Measurements from ENCODE around the gene MINDY4.

MINDY4 gene

DNA sequence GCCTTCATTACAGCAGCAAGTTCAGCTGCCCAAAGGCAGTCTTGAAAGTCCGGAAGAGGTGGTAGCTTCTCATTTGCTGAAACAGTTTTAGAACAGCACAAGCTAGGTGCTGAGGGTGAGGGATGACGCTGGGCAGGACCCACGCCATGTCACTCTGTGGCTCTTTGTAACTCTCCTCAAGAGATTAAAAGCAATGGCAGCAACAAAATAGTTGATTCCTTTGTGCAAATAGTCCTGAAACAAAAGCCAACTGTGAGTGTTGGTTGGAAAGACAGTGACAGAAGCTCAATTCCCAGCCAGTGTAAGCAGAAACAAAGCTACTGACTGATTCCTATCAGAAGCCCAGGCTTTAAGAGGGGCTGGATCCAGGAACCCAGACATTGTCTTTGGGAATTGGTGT is 92.9 kb downstream of the MINDY4 start:
- Mint-ChIP-seq H3K4me3 (no peak overlapping the region), H3K9me3 (no peaks in the 10 kb centered on the region), H3K27me3 (no peaks in the 10 kb centered on the region), H3K4me1 (no peaks in the 10 kb centered on the region), H3K36me3 (no peaks in the 10 kb centered on the region), H3K27ac (no peak overlapping the region)
- no peak for DNase-seq (ENCODE audit: low spot score in 2 of 2)
- no peak for ATAC-seq (ENCODE audit: low read depth)

DNA sequence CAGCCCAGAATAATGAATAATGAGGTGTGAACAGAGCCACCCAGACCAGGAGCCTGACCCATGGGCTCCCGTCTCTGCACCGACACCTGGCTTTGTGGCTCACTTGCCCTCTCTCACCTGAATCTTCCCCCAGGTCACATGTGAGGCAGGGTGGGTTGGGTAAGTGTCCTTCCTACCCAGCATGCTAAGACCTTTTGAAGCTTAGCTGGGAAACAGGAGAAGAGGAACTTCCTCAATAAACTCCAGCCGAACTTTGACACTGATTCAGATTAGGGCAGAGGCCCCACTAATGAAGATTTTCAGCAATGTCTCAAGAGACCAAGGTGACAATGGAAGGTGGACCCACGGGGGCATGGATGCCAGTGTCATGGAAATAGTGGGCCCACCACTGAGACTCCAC is 93.9 kb downstream of the MINDY4 start:
- H3K4me1 Mint-ChIP-seq = no peaks in the 10 kb centered on the region
- no peak overlapping the region for H3K27ac Mint-ChIP-seq
- no peaks in the 10 kb centered on the region for H3K9me3 Mint-ChIP-seq
- H3K36me3 Mint-ChIP-seq = no peaks in the 10 kb centered on the region
- no peaks in the 10 kb centered on the region for H3K27me3 Mint-ChIP-seq
- DNase-seq (ENCODE audit: low spot score in 2 of 2) = no peak
- no peak overlapping the region for H3K4me3 Mint-ChIP-seq
- ATAC-seq (ENCODE audit: low read depth) = no peak

DNA sequence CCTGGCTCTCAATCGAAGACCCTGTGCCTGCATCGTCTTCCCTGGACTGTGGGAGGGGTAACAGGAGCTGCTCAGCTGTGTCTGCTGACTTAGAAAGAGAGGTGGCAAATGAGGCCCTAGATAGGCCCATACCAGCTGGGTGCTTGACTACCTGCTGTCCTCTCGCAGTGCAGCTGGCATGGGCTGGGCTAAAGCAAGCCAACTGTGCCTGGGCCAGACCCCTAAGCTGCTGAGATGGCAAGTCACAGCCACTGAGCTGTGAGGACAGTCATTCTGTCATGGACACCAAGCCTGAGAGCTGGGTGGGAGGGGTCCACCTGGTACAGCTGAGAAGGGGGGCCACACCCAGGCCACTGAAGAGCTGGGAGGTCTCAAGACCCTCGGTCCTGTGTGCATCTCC is 94.6 kb downstream of the MINDY4 start:
- DNase-seq (ENCODE audit: low spot score in 2 of 2) = no peak
- Mint-ChIP-seq H3K4me1 (no peaks in the 10 kb centered on the region), H3K4me3 (no peak overlapping the region), H3K9me3 (no peaks in the 10 kb centered on the region), H3K27ac (no peak overlapping the region), H3K27me3 (no peaks in the 10 kb centered on the region), H3K36me3 (no peaks in the 10 kb centered on the region)
- no peak for ATAC-seq (ENCODE audit: low read depth)

DNA sequence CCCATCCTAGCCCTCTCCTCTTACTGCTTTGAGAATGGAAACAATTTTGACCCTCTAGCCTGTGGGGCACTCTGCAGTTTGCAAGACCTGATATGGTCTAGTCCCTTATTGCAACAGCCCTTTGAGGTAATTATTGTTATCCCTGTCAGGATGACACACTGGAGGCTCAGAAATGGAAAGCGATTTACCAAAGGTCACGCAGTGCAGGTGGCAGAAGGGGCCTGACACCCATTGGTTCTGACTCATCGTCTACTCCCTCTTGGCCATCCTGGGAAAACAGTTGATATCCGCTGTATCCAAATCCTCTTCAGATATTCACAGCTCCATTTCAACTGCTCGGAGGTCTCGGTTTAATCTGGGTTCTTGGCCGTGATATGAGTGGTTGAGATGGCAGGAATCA is 95.7 kb downstream of the MINDY4 start:
- Mint-ChIP-seq H3K4me3 (no peak overlapping the region), H3K9me3 (no peaks in the 10 kb centered on the region), H3K27me3 (no peaks in the 10 kb centered on the region), H3K4me1 (no peaks in the 10 kb centered on the region), H3K27ac (no peak overlapping the region), H3K36me3 (no peaks in the 10 kb centered on the region)
- DNase-seq (ENCODE audit: low spot score in 2 of 2) = no peak
- no peak for ATAC-seq (ENCODE audit: low read depth)

DNA sequence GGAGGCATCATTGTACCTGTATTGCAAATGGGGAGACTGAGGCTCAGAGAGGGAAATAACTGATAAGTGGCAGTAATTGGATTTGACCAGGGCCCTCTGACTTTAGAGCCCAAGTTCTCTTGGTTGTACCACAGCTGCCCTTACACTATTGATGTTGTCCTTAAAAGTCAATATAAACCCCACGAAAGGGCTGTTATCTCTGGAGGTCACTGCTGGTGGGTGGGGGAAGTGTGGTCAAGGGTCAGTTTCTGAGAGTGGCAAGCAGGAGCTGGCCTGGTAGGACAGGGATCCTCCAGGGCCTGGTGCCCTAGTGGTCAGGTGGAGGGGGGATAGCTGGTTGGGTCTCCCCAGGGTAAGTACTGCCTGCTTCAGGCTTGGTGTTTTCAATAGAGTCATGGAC is 96.3 kb downstream of the MINDY4 start:
- H3K36me3 Mint-ChIP-seq = no peaks in the 10 kb centered on the region
- DNase-seq (ENCODE audit: low spot score in 2 of 2) = no peak

GRCh38 chr7:30869794-30870611 is 98.8 kb downstream of the MINDY4 start:
- ATAC-seq (ENCODE audit: low read depth) = no peak
- no peaks in the 10 kb centered on the region for H3K4me1 Mint-ChIP-seq
- H3K36me3 Mint-ChIP-seq = no peaks in the 10 kb centered on the region
- DNase-seq (ENCODE audit: low spot score in 2 of 2) = no peak
- no peaks in the 10 kb centered on the region for H3K27me3 Mint-ChIP-seq
- H3K4me3 Mint-ChIP-seq = no peak overlapping the region
- H3K9me3 Mint-ChIP-seq = no peaks in the 10 kb centered on the region
- H3K27ac Mint-ChIP-seq = no peak overlapping the region

More for the DNA sequence above, 96.3 kb downstream of the MINDY4 start:
- no peaks in the 10 kb centered on the region for H3K9me3 Mint-ChIP-seq
- no peaks in the 10 kb centered on the region for H3K4me1 Mint-ChIP-seq
- no peak for ATAC-seq (ENCODE audit: low read depth)
- no peak overlapping the region for H3K27ac Mint-ChIP-seq
- no peak overlapping the region for H3K4me3 Mint-ChIP-seq
- H3K27me3 Mint-ChIP-seq = no peaks in the 10 kb centered on the region

- no peak overlapping the region for H3K27ac Mint-ChIP-seq
- DNase-seq (ENCODE audit: low spot score in 2 of 2) (no peak), ATAC-seq (ENCODE audit: low read depth) (no peak)
- H3K4me3 Mint-ChIP-seq = no peak overlapping the region
- H3K9me3 Mint-ChIP-seq = no peaks in the 10 kb centered on the region
- no peaks in the 10 kb centered on the region for H3K27me3 Mint-ChIP-seq
- no peaks in the 10 kb centered on the region for H3K4me1 Mint-ChIP-seq
- H3K36me3 Mint-ChIP-seq = no peaks in the 10 kb centered on the region
These were observed 99.8 kb downstream of the MINDY4 start for GRCh38 chr7:30870821-30871518.

- no peaks in the 10 kb centered on the region for H3K27me3 Mint-ChIP-seq
- DNase-seq (ENCODE audit: low spot score in 2 of 2) (no peak), ATAC-seq (ENCODE audit: low read depth) (no peak)
- no peaks in the 10 kb centered on the region for H3K36me3 Mint-ChIP-seq
- no peak overlapping the region for H3K4me3 Mint-ChIP-seq
- no peaks in the 10 kb centered on the region for H3K4me1 Mint-ChIP-seq
- H3K9me3 Mint-ChIP-seq = no peaks in the 10 kb centered on the region
- H3K27ac Mint-ChIP-seq = no peak overlapping the region
These were observed 100.4 kb downstream of the MINDY4 start for GRCh38 chr7:30871655-30872054.

- no peak for DNase-seq (ENCODE audit: low spot score in 2 of 2)
- ATAC-seq (ENCODE audit: low read depth) = no peak
- no peaks in the 10 kb centered on the region for H3K27me3 Mint-ChIP-seq
- H3K9me3 Mint-ChIP-seq = no peaks in the 10 kb centered on the region
- H3K4me3 Mint-ChIP-seq = no peak overlapping the region
- no peaks in the 10 kb centered on the region for H3K4me1 Mint-ChIP-seq
- no peaks in the 10 kb centered on the region for H3K36me3 Mint-ChIP-seq
- no peak overlapping the region for H3K27ac Mint-ChIP-seq
These were observed 102.0 kb downstream of the MINDY4 start for GRCh38 chr7:30873207-30873606.

GRCh38 chr7:30873656-30874055 is 102.4 kb downstream of the MINDY4 start:
- H3K36me3 Mint-ChIP-seq = no peaks in the 10 kb centered on the region
- no peaks in the 10 kb centered on the region for H3K4me1 Mint-ChIP-seq
- H3K27ac Mint-ChIP-seq = no peak overlapping the region
- H3K4me3 Mint-ChIP-seq = no peak overlapping the region
- H3K9me3 Mint-ChIP-seq = no peaks in the 10 kb centered on the region
- DNase-seq (ENCODE audit: low spot score in 2 of 2) = no peak
- no peak for ATAC-seq (ENCODE audit: low read depth)
- H3K27me3 Mint-ChIP-seq = no peaks in the 10 kb centered on the region

DNA sequence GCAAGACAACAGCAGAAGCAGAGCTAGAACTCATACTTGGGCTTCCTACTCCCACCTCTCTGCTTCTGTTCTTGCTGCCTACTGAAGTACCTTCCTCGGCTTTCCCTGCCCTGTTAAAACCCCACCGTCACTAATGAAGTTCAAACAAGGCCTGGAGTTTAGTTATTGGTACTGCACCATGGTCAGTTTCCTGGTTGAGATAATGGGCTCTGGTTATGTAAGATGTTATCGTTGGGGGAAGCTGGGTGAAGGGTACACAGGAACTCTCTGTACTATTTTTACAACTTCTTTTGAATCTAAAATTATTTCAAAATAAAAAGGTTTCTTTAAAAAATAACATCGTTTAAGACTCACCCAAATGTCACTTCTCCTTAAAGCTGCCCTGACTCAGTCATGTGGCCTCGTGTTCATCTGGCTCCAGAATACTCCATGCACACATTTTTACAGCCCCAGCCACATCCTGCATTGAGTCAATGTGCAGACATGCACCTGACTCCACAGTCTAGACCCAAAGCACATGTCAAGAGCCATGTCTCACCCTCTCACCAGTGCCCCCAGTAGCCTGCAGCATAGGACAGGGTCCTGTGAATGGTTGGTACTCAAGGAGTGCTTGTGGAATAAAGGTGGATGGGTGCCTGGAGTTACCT is 103.6 kb downstream of the MINDY4 start:
- no peaks in the 10 kb centered on the region for H3K27me3 Mint-ChIP-seq
- H3K4me3 Mint-ChIP-seq = no peak overlapping the region
- ATAC-seq (ENCODE audit: low read depth) (no peak), DNase-seq (ENCODE audit: low spot score in 2 of 2) (no peak)
- no peaks in the 10 kb centered on the region for H3K4me1 Mint-ChIP-seq
- H3K9me3 Mint-ChIP-seq = no peaks in the 10 kb centered on the region
- H3K36me3 Mint-ChIP-seq = no peaks in the 10 kb centered on the region
- no peak overlapping the region for H3K27ac Mint-ChIP-seq

DNA sequence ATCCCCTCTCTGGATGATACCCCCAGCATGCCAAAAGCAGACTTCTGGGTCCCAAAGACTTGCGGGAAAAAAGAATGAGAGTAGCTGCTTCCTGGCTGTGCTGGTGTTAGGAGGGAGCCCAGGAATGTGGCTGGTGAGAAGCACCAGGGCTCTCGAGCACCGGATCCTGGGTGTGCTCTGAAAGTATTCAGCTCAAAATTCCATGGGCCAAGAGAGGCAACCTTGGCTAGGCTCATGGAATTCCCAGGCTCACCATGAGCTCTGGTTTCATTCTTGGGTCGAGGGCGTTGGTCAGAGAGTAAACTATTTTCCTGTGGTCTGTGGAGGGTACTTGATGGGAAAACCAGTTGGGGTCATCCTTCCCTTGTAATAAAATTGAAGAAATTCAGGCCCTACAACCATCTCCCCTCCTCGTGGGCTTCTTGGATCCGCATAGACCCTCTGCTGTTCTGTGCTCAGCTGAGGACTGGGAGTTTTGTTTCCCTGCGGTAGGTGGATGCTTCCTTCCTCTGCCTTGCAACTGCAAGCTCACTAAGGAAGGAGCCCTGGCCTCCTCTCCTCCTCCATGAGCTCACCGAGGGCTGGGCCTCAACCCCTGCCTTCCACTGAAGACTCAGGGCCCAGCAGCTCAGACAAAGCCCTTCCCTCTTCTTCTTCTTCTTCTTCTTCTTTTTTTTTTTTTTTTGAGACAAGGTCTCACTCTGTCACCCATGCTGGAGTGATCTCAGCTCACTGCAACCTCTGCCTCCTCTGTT is 106.0 kb downstream of the MINDY4 start:
- Mint-ChIP-seq H3K27ac (no peak overlapping the region), H3K4me1 (no peaks in the 10 kb centered on the region), H3K27me3 (peaks cover 2% of the 10 kb centered on the region), H3K4me3 (no peak overlapping the region), H3K36me3 (no peaks in the 10 kb centered on the region), H3K9me3 (no peaks in the 10 kb centered on the region)
- ATAC-seq (ENCODE audit: low read depth) (no peak), DNase-seq (ENCODE audit: low spot score in 2 of 2) (no peak)

DNA sequence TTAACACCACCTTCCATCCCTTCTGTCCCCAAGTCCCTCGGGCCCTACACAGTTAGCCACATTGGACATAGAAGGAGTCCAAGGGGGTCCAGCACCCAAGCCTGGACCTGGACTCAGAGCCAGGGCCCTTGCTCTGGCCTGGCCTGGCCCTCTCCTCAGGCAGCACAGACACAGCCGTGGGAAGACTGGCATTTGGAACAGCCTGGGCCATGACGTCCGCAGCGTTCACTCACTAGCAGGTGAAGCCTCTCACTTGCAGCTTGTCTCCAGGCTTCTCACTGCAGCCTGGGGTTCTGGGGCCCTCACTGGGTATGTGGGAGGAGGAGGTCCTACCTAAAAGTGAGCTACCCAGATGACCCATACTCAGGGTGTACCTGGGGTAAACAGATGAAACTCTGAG is 106.8 kb downstream of the MINDY4 start:
- no peak for DNase-seq (ENCODE audit: low spot score in 2 of 2)
- H3K4me3 Mint-ChIP-seq = no peak overlapping the region
- no peaks in the 10 kb centered on the region for H3K9me3 Mint-ChIP-seq
- H3K27ac Mint-ChIP-seq = no peak overlapping the region
- no peaks in the 10 kb centered on the region for H3K4me1 Mint-ChIP-seq
- H3K36me3 Mint-ChIP-seq = no peaks in the 10 kb centered on the region
- peaks cover 2% of the 10 kb centered on the region for H3K27me3 Mint-ChIP-seq
- ATAC-seq (ENCODE audit: low read depth) = no peak
